Fibroblast of lung (primary cell): Measurements from ENCODE around the gene CDCP1. TPM values are rescaled to one million over a fixed set of nuclear protein-coding genes. Genes with fewer than 3 reads are reported as not detected.

Source experiments
- DNase-seq, 2 donors: peaks; one replicate each; pipeline versions ENCODE4 v3.0.0 to v3.0.0-alpha.2; 2010; ENCODE audit warnings: low read depth in 2 of 2
- H2AFZ ChIP-seq: 2 replicates; pipeline ENCODE4 v1.5.1; 2012; ENCODE audit warnings: low read length, control low read depth, inconsistent platforms
- H3K27ac ChIP-seq: 2 replicates; pipeline ENCODE4 v1.5.1; 2011; ENCODE audit warnings: low read length, control low read depth; ENCODE audit not compliant: insufficient read depth
- H3K27me3 ChIP-seq: 2 replicates; pipeline ENCODE4 v1.5.1; 2011; ENCODE audit warnings: mild to moderate bottlenecking, low read length; ENCODE audit not compliant: control insufficient read depth, insufficient read depth
- H3K36me3 ChIP-seq: 2 replicates; pipeline ENCODE4 v1.5.1; 2011; ENCODE audit warnings: low read length; ENCODE audit not compliant: control insufficient read depth, insufficient read depth
- H3K4me1 ChIP-seq: 2 replicates; pipeline ENCODE4 v1.5.1; 2011; ENCODE audit warnings: low read length; ENCODE audit not compliant: control insufficient read depth, insufficient read depth; ENCODE audit errors: extremely low read depth
- H3K4me2 ChIP-seq: 2 replicates; pipeline ENCODE4 v1.5.1; 2011; ENCODE audit warnings: low read length, control low read depth; ENCODE audit not compliant: insufficient read depth; ENCODE audit errors: extremely low read depth
- H3K4me3 ChIP-seq, 4 experiments: fragments of 200-600 bp in 1 of 4; sonication (generic) in 1 of 4; replicated peaks in 1 of 4; 2 replicates each; pipeline ENCODE4 v1.5.1; 2011 to 2016; ENCODE audit warnings: low read length in 4 of 4, low read depth in 3 of 4, mild to moderate bottlenecking in 3 of 4, control low read depth in 2 of 4, inconsistent platforms in 1 of 4, mixed read lengths in 1 of 4; ENCODE audit not compliant: insufficient read depth in 1 of 4; ENCODE audit errors: control extremely low read depth in 1 of 4
- H3K79me2 ChIP-seq: 2 replicates; pipeline ENCODE4 v1.5.1; 2012; ENCODE audit warnings: mild to moderate bottlenecking, low read length, inconsistent platforms; ENCODE audit not compliant: control insufficient read depth, insufficient read depth
- H3K9ac ChIP-seq: 2 replicates; pipeline ENCODE4 v1.5.1; 2011; ENCODE audit warnings: mild to moderate bottlenecking, low read length, control low read depth; ENCODE audit not compliant: insufficient read depth
- H3K9me3 ChIP-seq: 2 replicates; pipeline ENCODE4 v1.5.1; 2012; ENCODE audit warnings: low read depth, low read length; ENCODE audit not compliant: control insufficient read depth, insufficient read depth
- H4K20me1 ChIP-seq: 2 replicates; pipeline ENCODE4 v1.5.1; 2011; ENCODE audit warnings: low read length; ENCODE audit not compliant: control insufficient read depth, insufficient read depth; ENCODE audit errors: extremely low read depth
- CTCF ChIP-seq, 2 donors: IDR thresholded peaks in 1 of 2; conservative IDR thresholded peaks in 1 of 2; 1 replicate in 1 of 2; 2 replicates in 1 of 2; pipeline ENCODE4 v1.5.1; 2011 to 2012; ENCODE audit warnings: low read length in 2 of 2, control low read depth in 1 of 2, inconsistent platforms in 1 of 2, low read depth in 1 of 2, mild to moderate bottlenecking in 1 of 2
- EZH2 ChIP-seq: IDR thresholded peaks from 2 replicates; pipeline ENCODE4 v1.5.1; 2012; ENCODE audit warnings: low read length, control low read depth, mild to moderate bottlenecking; ENCODE audit errors: missing control alignments
- polyA plus RNA-seq, 2 donors: library from polyadenylated mRNA; depleted of rRNA in 1 of 2; stranded (reverse) in 1 of 2; unstranded in 1 of 2; fragments of >200 nt; gene quantifications; 2 replicates each; pipeline ENCODE4 v1.2.1, GENCODE V29; 2011 to 2012; ENCODE audit warnings: missing spikeins in 1 of 2
- total RNA-seq: library from RNA; depleted of rRNA; stranded (reverse); fragments of >200 nt; gene quantifications from 2 replicates; pipeline ENCODE4 v1.2.1, GENCODE V29; 2014

Gene CDCP1
- total and polyA plus RNA-seq, 2 donors (not counting 1 experiment from before 2014, with no cell fraction given), result 25.6 to 56.1 TPM

GRCh38 chr3:45191924-45192417 is 45.8 kb upstream of the CDCP1 start:
- DNase-seq, result no peak
- H3K4me2 ChIP-seq, result no peak overlapping the region
- no peaks in the 10 kb centered on the region for H4K20me1 ChIP-seq
- no peaks in the 10 kb centered on the region for H3K79me2 ChIP-seq
- no peak overlapping the region for H3K27ac ChIP-seq
- TF ChIP-seq CTCF (conservative IDR thresholded peaks at IDR 0.05 in 1 of 2, IDR thresholded peaks at IDR 0.05 in 1 of 2; ENCODE audit: low read depth in 1 of 2, low read length in 2 of 2) (no peak), EZH2 (no peak)
- H3K4me1 ChIP-seq, result no peaks in the 10 kb centered on the region
- no peak overlapping the region for H3K4me3 ChIP-seq
- no peaks in the 10 kb centered on the region for H3K27me3 ChIP-seq
- H3K9ac ChIP-seq, result no peak overlapping the region
- H3K9me3 ChIP-seq, result no peaks in the 10 kb centered on the region
- H2AFZ ChIP-seq, result no peak overlapping the region
- no peaks in the 10 kb centered on the region for H3K36me3 ChIP-seq

GRCh38 chr3:45191424-45191823 is 45.2 kb upstream of the CDCP1 start:
- H3K4me2 ChIP-seq, result no peak overlapping the region
- TF ChIP-seq CTCF (conservative IDR thresholded peaks at IDR 0.05 in 1 of 2, IDR thresholded peaks at IDR 0.05 in 1 of 2; ENCODE audit: low read depth in 1 of 2, low read length in 2 of 2) (no peak), EZH2 (no peak)
- H3K4me1 ChIP-seq, result no peaks in the 10 kb centered on the region
- H4K20me1 ChIP-seq, result no peaks in the 10 kb centered on the region
- no peaks in the 10 kb centered on the region for H3K27me3 ChIP-seq
- no peak overlapping the region for H3K27ac ChIP-seq
- H3K9me3 ChIP-seq, result no peaks in the 10 kb centered on the region
- no peak overlapping the region for H2AFZ ChIP-seq
- H3K79me2 ChIP-seq, result no peaks in the 10 kb centered on the region
- no peak overlapping the region for H3K9ac ChIP-seq
- no peaks in the 10 kb centered on the region for H3K36me3 ChIP-seq
- no peak for DNase-seq
- H3K4me3 ChIP-seq, result no peak overlapping the region

- TF ChIP-seq CTCF (conservative IDR thresholded peaks at IDR 0.05 in 1 of 2, IDR thresholded peaks at IDR 0.05 in 1 of 2; ENCODE audit: low read depth in 1 of 2, low read length in 2 of 2) (no peak), EZH2 (no peak)
- Histone ChIP-seq H3K9me3 (no peaks in the 10 kb centered on the region), H3K79me2 (no peaks in the 10 kb centered on the region), H3K4me3 (no peak overlapping the region), H3K36me3 (no peaks in the 10 kb centered on the region), H3K4me2 (no peak overlapping the region), H3K27me3 (no peaks in the 10 kb centered on the region), H3K27ac (no peak overlapping the region), H3K9ac (no peak overlapping the region), H4K20me1 (no peaks in the 10 kb centered on the region), H2AFZ (no peak overlapping the region), H3K4me1 (no peaks in the 10 kb centered on the region)
- DNase-seq, result peak in 1 of 2 donors; percentile 65
Measured at GRCh38 chr3:45188719-45189659, 42.8 kb upstream of the CDCP1 start.
